KG1 (cell line): ENCODE results near the gene IL17B.

Experiments used
- DNase-seq: peaks from one replicate; lab custom pipeline; 2025; lab: John Stamatoyannopoulos, UW

IL17B gene, protein sequence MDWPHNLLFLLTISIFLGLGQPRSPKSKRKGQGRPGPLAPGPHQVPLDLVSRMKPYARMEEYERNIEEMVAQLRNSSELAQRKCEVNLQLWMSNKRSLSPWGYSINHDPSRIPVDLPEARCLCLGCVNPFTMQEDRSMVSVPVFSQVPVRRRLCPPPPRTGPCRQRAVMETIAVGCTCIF

DNA sequence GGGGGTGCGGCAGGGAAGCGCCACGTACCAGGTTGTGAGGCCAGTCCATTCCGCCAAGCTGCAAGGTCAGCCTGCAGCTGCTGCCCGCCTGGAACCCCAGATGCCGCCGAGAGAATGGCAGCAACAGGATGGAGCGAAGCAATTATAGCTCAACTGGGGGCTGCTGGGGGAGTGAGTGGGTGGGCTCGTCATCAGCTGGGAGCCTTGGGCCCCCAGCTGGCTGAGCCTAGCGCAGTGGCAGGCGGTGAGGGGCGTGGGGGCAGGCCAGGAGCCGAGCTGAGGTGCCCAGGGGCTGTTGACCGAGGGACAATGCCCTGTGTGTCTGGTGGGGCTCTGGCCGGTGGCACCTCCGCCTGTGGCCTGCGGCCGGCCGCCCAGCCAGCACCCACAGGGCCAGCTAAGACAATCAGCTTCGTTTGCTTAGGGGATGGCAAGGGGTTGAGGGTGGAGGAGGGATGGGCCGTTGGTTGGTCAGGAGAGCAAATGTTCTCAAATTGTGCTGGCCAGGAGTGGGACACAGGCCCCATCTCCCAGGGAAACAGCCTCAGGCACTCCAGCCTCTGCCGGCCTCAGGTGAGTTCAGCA lies at the start of gene IL17B:
TSS of gene IL17B (minus strand) at position 116 of the 585 bp plus-strand sequence. CDS start at position 49, 67 bp downstream.
- no peak for DNase-seq

GRCh38 chr5:149428032-149428431 lies 48.9 kb upstream of the IL17B start:
- no peak for DNase-seq

DNA sequence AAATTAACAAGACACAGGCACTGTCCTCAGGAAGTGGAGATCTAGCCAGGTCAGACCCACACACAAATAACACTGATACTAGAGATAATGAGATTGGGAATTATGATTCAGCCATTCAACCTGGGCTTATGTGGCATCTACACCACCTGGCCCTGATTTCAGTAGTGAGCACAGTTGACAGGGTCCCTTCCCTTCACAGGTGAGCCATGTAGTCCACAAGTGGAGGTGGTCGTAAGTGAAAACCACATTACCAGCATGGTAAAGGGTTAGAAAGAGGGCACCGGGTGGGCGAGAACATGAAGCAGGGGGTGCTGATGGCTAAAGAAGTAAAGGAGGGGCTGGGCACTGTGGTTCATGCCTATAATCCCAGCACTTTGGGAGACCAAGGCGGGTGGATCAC lies 48.3 kb upstream of the IL17B start:
- no peak for DNase-seq

DNA sequence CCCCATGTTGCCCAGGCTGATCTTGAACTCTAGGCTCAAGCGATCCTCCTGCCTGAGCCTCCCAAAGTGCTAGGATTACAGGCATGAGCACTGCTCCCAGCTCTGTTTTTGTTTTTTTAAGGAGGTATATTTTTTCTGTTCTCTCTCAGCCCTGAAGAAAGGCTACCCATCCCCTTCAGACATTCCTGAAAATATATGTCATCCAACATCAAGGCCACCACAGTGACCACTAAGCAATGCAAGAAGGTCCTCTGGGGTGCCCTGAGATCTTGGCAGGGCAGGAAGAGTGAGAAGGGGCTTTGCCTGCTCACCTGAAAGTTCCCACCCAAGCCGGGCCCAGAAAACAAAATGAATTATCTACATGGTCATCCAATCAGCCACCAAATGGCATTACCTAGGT lies 47.8 kb upstream of the IL17B start:
- DNase-seq: no peak

DNA sequence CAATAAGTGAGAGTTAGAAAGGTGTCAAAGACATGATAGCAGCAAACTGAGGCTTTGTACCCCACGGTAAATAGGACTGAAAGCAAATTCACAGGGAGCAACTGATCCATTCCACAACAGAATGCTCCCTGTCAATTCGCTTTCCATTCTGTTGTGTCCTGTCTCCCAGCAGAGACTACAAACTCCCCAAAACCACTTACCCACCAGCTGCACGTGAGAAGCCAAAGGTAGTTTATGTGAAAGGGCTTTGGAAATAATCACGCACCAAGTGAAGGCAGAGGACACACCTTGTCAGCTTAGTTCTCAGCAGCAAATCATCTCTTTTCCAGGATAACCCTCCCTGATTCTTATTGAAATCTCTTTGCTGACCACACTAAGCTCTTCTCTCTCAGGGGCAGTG lies 46.6 kb upstream of the IL17B start:
- DNase-seq: no peak

- DNase-seq: no peak
Measured at GRCh38 chr5:149424371-149425315, 45.6 kb upstream of the IL17B start.

GRCh38 chr5:149423794-149424268 lies 44.7 kb upstream of the IL17B start:
- DNase-seq: no peak

GRCh38 chr5:149423049-149423793 lies 44.1 kb upstream of the IL17B start:
- no peak for DNase-seq

- no peak for DNase-seq
Measured at GRCh38 chr5:149422366-149423048, 43.4 kb upstream of the IL17B start.

DNA sequence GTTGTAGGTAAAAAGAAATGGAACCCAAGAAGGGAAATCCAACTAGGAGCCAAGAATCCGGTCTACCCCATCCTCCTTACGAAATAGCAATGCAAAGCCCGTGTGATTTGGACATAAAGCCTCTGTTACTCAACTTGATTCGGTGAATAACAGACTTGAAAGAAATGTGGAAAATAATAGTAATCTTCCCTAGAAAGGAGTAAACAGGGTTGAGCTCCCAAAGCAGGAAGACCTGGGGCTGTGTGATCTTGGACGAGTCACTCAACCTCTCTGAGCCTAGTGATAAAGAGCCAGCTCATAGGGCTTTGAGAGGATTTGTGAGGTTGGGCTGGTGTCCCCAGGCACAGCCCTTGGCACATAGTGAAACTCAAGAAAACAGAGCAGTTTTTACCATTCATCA lies 42.7 kb upstream of the IL17B start:
- DNase-seq: no peak

GRCh38 chr5:149421372-149421685 lies 42.2 kb upstream of the IL17B start:
- DNase-seq: no peak

DNA sequence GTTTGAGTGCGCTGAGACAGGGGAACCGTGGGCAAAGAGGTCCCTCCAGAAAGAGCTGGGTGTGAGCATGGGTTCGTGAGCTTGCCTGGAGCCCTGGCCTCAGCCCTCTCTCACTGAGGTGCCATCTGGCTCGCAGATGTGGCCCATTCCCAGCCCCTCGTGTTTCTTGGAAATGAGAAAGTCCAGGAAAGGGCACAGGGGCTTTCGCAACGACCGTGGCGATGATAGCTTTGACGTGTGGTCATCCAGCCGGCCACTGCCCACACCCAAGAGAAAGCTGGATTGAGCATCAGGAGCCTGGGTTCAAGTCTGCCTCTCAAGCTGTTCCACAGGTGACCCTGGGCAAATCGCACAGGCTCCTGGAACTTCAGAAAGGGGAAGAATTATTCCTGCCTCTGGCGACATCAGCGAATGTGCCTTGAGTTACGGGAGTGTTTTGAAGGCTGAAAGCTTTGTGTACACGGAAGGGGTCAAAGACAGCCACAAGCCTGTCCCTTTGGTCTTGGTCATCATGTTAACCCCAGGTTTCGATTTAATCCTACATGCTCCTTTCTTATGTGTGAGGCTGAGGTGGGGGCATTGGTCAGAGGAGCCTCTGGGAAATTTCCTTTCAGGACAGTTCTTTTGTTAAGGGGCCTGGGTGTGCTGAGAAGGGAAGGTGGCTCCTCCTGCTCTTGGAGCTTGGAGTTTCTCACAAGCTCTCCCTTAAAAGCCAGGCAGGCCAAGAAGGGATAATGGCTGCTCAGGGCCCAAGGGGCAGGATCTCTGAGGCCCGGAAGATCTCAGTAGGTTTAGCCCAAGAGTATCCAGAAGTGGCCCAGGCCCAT lies 41.7 kb upstream of the IL17B start:
- DNase-seq: no peak

GRCh38 chr5:149419859-149420544 lies 40.9 kb upstream of the IL17B start:
- DNase-seq: no peak

DNA sequence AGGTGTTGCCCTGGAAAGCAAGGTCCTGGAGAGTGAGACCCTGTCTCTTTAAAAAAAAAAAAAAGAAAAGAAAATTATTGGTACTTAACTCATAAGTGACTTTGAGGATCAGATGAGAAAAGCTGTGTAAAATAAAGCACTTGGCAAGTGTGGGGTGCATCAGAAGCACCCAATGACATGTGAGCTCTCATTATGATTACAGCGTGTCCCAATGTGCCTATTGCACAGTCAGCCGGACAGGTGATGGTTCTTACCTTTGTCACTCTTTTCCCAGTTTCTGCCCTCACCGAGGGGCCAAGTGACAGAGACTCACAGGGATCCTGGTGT lies 40.4 kb upstream of the IL17B start:
- DNase-seq: no peak

GRCh38 chr5:149418910-149419531 lies 39.9 kb upstream of the IL17B start:
- DNase-seq: no peak

GRCh38 chr5:149417711-149418368 lies 38.7 kb upstream of the IL17B start:
- no peak for DNase-seq

GRCh38 chr5:149416987-149417710 lies 38.1 kb upstream of the IL17B start:
- DNase-seq: no peak

GRCh38 chr5:149415066-149415967 lies 36.2 kb upstream of the IL17B start:
- DNase-seq: no peak
